Amniotic epithelial cell (primary cell): ENCODE measurements around the gene TAF9B.
"Not testable (repeated sequence)": the region's sequence is repeated elsewhere in the genome, so short reads cannot be mapped to it uniquely, and the experiment has no call there.

Experiments used
- DNase-seq: peaks from one replicate; pipeline ENCODE4 v3.0.0-alpha.2; 2010; ENCODE audit warnings: low read depth

The TAF9B gene

GRCh38 chrX:78139160-78140123 lies at the start of gene TAF9B:
Gene TAF9B, minus strand, starts transcription at chrX:78139650. Its CDS starts 39 bp downstream, at chrX:78139611.
- DNase-seq = peak; percentile 71

- no peak for DNase-seq
These were observed 43.4 kb upstream of the TAF9B start for GRCh38 chrX:78182881-78183280.

- DNase-seq = no peak
These were observed 41.9 kb upstream of the TAF9B start for GRCh38 chrX:78181307-78181706.

- no peak for DNase-seq
These were observed 28.6 kb upstream of the TAF9B start for GRCh38 chrX:78168065-78168464.

- no peak for DNase-seq
These were observed 26.0 kb upstream of the TAF9B start for GRCh38 chrX:78165425-78165824.

- not testable (repeated sequence) for DNase-seq
These were observed 23.7 kb upstream of the TAF9B start for GRCh38 chrX:78163175-78163574.

GRCh38 chrX:78160711-78161110 lies 21.3 kb upstream of the TAF9B start:
- DNase-seq = not testable (repeated sequence)

GRCh38 chrX:78157846-78158245 lies 18.4 kb upstream of the TAF9B start:
- not testable (repeated sequence) for DNase-seq

- DNase-seq = not testable (repeated sequence)
These were observed 17.9 kb upstream of the TAF9B start for GRCh38 chrX:78157373-78157772.

- not testable (repeated sequence) for DNase-seq
These were observed 7.6 kb upstream of the TAF9B start for GRCh38 chrX:78147002-78147540.

- no peak for DNase-seq
These were observed 756 bp upstream of the TAF9B start for GRCh38 chrX:78140206-78140605.

- no peak for DNase-seq
These were observed 6.1 kb downstream of the TAF9B start for GRCh38 chrX:78133238-78133960.

GRCh38 chrX:78131117-78131516 lies 8.3 kb downstream of the TAF9B start:
- no peak for DNase-seq

GRCh38 chrX:78130396-78130795 lies 9.1 kb downstream of the TAF9B start:
- DNase-seq = no peak

GRCh38 chrX:78129714-78130113 lies 9.7 kb downstream of the TAF9B start:
- DNase-seq = no peak

GRCh38 chrX:78125781-78126180 lies 13.7 kb downstream of the TAF9B start:
- not testable (repeated sequence) for DNase-seq

- DNase-seq = no peak
These were observed 14.3 kb downstream of the TAF9B start for GRCh38 chrX:78125148-78125547.

GRCh38 chrX:78124307-78124706 lies 15.1 kb downstream of the TAF9B start:
- no peak for DNase-seq

GRCh38 chrX:78123190-78123589 lies 16.3 kb downstream of the TAF9B start:
- peak; percentile 31 for DNase-seq

- no peak for DNase-seq
These were observed 19.8 kb downstream of the TAF9B start for GRCh38 chrX:78119521-78120227.

GRCh38 chrX:78118628-78119027 lies 20.8 kb downstream of the TAF9B start:
- DNase-seq = no peak

GRCh38 chrX:78116766-78117165 lies 22.7 kb downstream of the TAF9B start:
- no peak for DNase-seq
